HepG2 (cell line): ENCODE measurements around the gene LZTR1. TPM values are rescaled to one million over a fixed set of nuclear protein-coding genes. Genes with fewer than 3 reads are reported as not detected.

ENCODE experiments used
- AGO1 ChIP-seq: fragments of 200-400 bp; formaldehyde crosslinking; IDR thresholded peaks from 2 replicates; pipeline ENCODE4 v1.6.1; 2017; ENCODE audit warnings: mild to moderate bottlenecking, low read depth, low read length, moderate library complexity; ENCODE audit not compliant: poor library complexity, severe bottlenecking
- CBFB ChIP-seq: sonication (generic); formaldehyde crosslinking; IDR thresholded peaks from 2 replicates; pipeline ENCODE4 v1.4.0; 2020; ENCODE audit warnings: missing genetic modification reagents
- CHD4 ChIP-seq: fragments of 200-600 bp; sonication (generic); IDR thresholded peaks from 2 replicates; pipeline ENCODE4 v1.7.0; 2017; ENCODE audit warnings: mild to moderate bottlenecking, low read length, borderline replicate concordance
- GLMP ChIP-seq: sonication (generic); formaldehyde crosslinking; IDR thresholded peaks from 2 replicates; pipeline ENCODE4 v1.9.0; 2021; ENCODE audit warnings: missing genetic modification reagents, mild to moderate bottlenecking, borderline replicate concordance
- HMG20B ChIP-seq: conservative IDR thresholded peaks from 2 replicates; pipeline ENCODE4 v1.6.1; 2016; ENCODE audit warnings: missing genetic modification reagents, missing compliant biosample characterization
- KLF15 ChIP-seq: sonication (generic); formaldehyde crosslinking; IDR thresholded peaks from 2 replicates; pipeline ENCODE4 v1.8.1; 2023; ENCODE audit warnings: borderline replicate concordance, mild to moderate bottlenecking, inconsistent platforms, missing genetic modification reagents, mixed read lengths
- MXD3 ChIP-seq: IDR thresholded peaks from 2 replicates; pipeline ENCODE4 v1.6.1; 2016; ENCODE audit warnings: mild to moderate bottlenecking, missing biosample characterization, missing genetic modification reagents
- NFKB2 ChIP-seq: sonication (generic); formaldehyde crosslinking; IDR thresholded peaks from 2 replicates; pipeline ENCODE4 v1.4.0; 2020; ENCODE audit warnings: missing genetic modification reagents, borderline replicate concordance
- PAX8 ChIP-seq: sonication (generic); formaldehyde crosslinking; IDR thresholded peaks from 2 replicates; pipeline ENCODE4 v1.8.0; 2022; ENCODE audit warnings: mild to moderate bottlenecking, missing genetic modification reagents, borderline replicate concordance
- POLR2G ChIP-seq: fragments of 200-400 bp; formaldehyde crosslinking; IDR thresholded peaks from 2 replicates; pipeline ENCODE4 v1.6.1; 2018; ENCODE audit warnings: mild to moderate bottlenecking, low read depth, low read length, moderate library complexity
- ZC3H4 ChIP-seq: sonication (generic); formaldehyde crosslinking; IDR thresholded peaks from 2 replicates; pipeline ENCODE4 v1.4.0; 2020; ENCODE audit warnings: missing genetic modification reagents, borderline replicate concordance
- ZHX2 ChIP-seq, 2 experiments: sonication (generic) in 1 of 2; formaldehyde crosslinking in 1 of 2; IDR thresholded peaks; 2 replicates each; pipeline versions ENCODE4 v1.6.1 to v1.9.0; 2014 to 2022; ENCODE audit warnings: antibody characterized with exemption in 1 of 2, borderline replicate concordance in 1 of 2, inconsistent platforms in 1 of 2, low read depth in 1 of 2, missing genetic modification reagents in 1 of 2
- ZMAT5 ChIP-seq: sonication (generic); formaldehyde crosslinking; IDR thresholded peaks from 2 replicates; pipeline ENCODE4 v1.5.0; 2020; ENCODE audit warnings: mild to moderate bottlenecking, low read depth, missing genetic modification reagents, borderline replicate concordance
- polyA plus RNA-seq, 8 experiments: library from polyadenylated mRNA; depleted of rRNA in 3 of 8; stranded (reverse) in 7 of 8; unstranded in 1 of 8; fragments of >200 nt; fragmentation: Illumina TruSeq in 4 of 8; extraction: Trizol in 4 of 8; gene quantifications; 2 replicates each; pipeline versions ENCODE4 v1.2.1 to v1.2.3, GENCODE V29; 2011 to 2016; ENCODE audit warnings: low read depth in 4 of 8, missing spikeins in 1 of 8, mixed read lengths in 1 of 8; ENCODE audit not compliant: insufficient read depth in 1 of 8
- total RNA-seq, 5 experiments: library from RNA; depleted of rRNA; stranded (reverse); fragments of >200 nt; fragmentation: Illumina TruSeq; extraction: Trizol; gene quantifications; 2 replicates each; pipeline ENCODE4 v1.2.3, GENCODE V29; 2016; ENCODE audit warnings: low read depth in 1 of 5

Gene LZTR1
- total and polyA plus RNA-seq, 2 of the 13 experiments (the other 11 are each of a cell fraction or from before 2014, with no cell fraction given): 21.8 to 22.4 TPM

GRCh38 chr22:21001601-21002325 is 19.7 kb downstream of the LZTR1 start, which contains the start of gene THAP7 (continued):
- TF ChIP-seq MXD3 (CRISPR knock-in tag): peak; percentile 90; the same call in 1 of the 2 replicates
- 0 out of 2 replicates have a peak, but pooled peaks have one; percentile 14 for TF ChIP-seq PAX8 (CRISPR knock-in tag)
- TF ChIP-seq HMG20B (CRISPR knock-in tag): no peak
- TF ChIP-seq ZMAT5 (CRISPR knock-in tag): peak; percentile 74; the same call in 1 of the 2 replicates
- 0 out of 2 replicates have a peak, but pooled peaks have one; percentile 15 for TF ChIP-seq ZC3H4 (CRISPR knock-in tag)
- TF ChIP-seq KLF15 (CRISPR knock-in tag): peak; percentile 88; the same call in 1 of the 2 replicates
- peak; percentile 56; the same call in 1 of the 2 replicates for TF ChIP-seq NFKB2
- peak; percentile 49; the same call in 1 of the 2 replicates for TF ChIP-seq ZHX2 (IDR thresholded peaks at IDR 0.05; ENCODE audit: low read depth)
- TF ChIP-seq ZHX2 (CRISPR knock-in tag; IDR thresholded peaks at IDR 0.05; ENCODE audit: borderline replicate concordance): no peak; the same call in 1 of the 2 replicates
- no peak for TF ChIP-seq AGO1
- no peak for TF ChIP-seq CHD4
- peak; percentile 95 for TF ChIP-seq POLR2G
- TF ChIP-seq CBFB: peak; percentile 66
- no peak; the same call in 1 of the 2 replicates for TF ChIP-seq GLMP (CRISPR knock-in tag)
